GM23248 (cell line): ENCODE data around the gene GCNT2.

Experiments used
- EZH2 ChIP-seq: fragments of 200-600 bp; sonication (generic); IDR thresholded peaks from 2 replicates; pipeline ENCODE4 v1.6.1; 2018; ENCODE audit warnings: antibody characterized with exemption, mild to moderate bottlenecking; ENCODE audit not compliant: insufficient read depth, poor library complexity, severe bottlenecking
- EZH2phosphoT487 ChIP-seq: fragments of 200-600 bp; sonication (generic); IDR thresholded peaks from 2 replicates; pipeline ENCODE4 v1.6.1; 2018; ENCODE audit warnings: antibody characterized with exemption, moderate library complexity, mild to moderate bottlenecking, low read depth; ENCODE audit not compliant: insufficient read depth

GRCh38 chr6:10613077-10613476 lies 91.9 kb downstream of the GCNT2 start:
- TF ChIP-seq EZH2 (no peak), EZH2phosphoT487 (no peak)
